ENCODE results near the gene XPO4.
"Not testable (repeated sequence)": the region's sequence is repeated elsewhere in the genome, so short reads cannot be mapped to it uniquely, and the experiment has no call there.

XPO4 gene

DNA sequence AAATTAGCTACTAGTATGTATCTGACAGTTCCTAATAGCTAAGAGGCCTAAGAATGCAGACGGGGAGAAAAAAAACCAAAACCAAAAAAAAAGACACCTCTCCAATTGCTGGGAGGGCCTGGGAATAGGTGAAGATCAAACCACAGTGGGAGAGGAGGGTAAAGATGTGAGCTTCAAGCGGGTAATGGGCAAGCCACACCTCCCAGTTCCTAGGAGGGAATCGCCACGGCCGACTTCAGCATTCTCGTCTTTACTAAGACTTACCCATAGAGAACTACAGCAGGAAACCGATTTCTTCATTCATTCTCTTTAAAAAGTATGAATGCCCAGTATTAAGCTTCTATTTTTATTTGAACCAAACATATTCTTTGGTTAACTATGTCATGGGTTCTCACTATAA lies 123.1 kb downstream of the XPO4 start:
- DNase-seq: no peak

DNA sequence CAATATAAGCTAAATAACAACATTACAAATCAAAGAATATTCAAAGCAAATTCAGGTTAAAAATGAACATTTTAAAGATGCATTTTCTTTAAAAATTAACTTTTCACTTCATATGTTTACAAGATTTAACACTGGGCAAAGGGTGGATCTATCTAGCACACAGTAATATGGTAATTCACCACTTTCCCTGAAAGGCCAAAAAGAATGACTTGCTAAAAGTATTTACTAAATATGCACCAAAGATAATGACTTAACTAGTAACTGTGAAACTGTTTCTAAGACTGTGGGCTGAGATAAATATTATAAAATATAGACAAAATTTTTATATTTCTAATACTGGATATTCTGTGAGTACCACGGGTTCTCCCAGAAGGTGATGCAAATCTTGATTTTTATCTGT lies 124.2 kb downstream of the XPO4 start:
- DNase-seq: no peak

- no peak for DNase-seq
Measured at GRCh38 chr13:20776751-20777150, 125.8 kb downstream of the XPO4 start.

DNA sequence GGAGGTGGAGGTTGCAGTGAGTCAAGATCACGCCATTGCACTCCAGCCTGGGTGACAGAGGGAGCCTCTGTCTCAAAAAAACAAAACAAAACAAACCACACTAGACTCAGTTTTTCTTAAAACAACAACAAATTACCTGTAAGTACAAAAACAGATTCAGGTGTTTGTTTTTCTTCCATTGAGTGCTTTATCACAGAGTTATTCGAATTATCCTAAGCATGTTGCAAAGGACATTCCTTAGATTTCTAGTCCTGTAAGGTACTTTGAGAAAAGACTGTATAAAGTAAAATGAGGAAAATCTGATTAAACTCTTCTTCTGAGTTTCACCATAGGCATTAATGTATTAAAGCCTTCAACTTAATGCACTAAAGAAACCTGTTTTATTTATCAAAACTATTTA lies 126.6 kb downstream of the XPO4 start:
- no peak for DNase-seq

GRCh38 chr13:20774746-20775145 lies 127.8 kb downstream of the XPO4 start:
- no peak for DNase-seq

- peak; percentile 95 for DNase-seq
Measured at GRCh38 chr13:20773194-20774080, 129.1 kb downstream of the XPO4 start, which contains the start of gene EEF1AKMT1. EEF1AKMT1 (minus strand) TSS chr13:20773961; CDS start chr13:20757598, 16,363 bp downstream.

- no peak for DNase-seq
Measured at GRCh38 chr13:20772401-20773131, 130.0 kb downstream of the XPO4 start.

GRCh38 chr13:20769834-20770233 lies 132.7 kb downstream of the XPO4 start:
- DNase-seq: no peak

GRCh38 chr13:20769091-20769490 lies 133.5 kb downstream of the XPO4 start:
- no peak for DNase-seq

DNA sequence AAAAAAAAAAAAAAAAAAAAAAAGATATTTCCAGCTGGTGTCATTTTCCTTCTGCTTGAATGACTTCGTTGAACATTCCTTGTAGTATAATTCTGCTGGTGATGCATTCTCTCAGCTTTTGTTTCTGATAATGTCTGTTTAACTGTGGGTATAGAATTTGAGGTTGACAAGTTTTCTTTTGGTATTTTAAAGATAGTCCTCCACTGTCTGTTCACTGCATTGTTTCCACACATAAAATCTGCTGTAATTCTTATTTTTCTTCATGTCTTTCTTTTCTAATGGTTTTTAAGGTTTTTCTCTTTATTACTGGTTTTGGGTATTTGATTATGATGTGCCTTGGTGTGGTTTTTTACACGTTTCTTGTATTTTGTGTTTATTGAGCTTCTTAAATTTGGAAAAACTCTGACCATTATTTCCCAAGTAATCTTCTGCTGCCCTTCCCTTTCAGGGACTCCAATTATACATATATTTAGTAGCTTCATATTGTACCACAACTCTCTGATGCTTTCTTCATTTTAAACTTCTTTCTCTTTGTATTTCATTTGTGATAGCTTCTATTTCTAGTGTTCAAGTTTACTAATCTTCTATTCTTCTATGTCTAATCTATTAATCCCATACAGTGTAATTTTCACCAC lies 135.1 kb downstream of the XPO4 start:
- DNase-seq: no peak

DNA sequence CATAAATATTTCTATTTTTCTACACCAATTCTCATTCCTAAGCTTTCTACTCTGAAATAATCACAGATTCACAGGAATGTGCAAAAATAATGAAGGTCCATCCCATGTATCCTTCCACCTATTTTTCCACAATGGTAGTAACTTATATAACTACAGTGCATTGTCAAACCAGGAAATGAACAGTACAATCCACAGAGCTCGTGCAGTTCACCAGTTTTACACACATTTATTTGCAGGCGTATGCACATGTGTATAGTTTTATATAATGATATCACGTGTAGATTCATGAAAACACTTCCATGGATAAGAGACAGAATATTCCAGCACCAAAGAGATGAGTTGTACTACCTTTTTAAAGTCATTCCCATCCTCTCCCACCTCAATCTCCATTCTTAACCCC lies 141.7 kb downstream of the XPO4 start:
- no peak for DNase-seq

DNA sequence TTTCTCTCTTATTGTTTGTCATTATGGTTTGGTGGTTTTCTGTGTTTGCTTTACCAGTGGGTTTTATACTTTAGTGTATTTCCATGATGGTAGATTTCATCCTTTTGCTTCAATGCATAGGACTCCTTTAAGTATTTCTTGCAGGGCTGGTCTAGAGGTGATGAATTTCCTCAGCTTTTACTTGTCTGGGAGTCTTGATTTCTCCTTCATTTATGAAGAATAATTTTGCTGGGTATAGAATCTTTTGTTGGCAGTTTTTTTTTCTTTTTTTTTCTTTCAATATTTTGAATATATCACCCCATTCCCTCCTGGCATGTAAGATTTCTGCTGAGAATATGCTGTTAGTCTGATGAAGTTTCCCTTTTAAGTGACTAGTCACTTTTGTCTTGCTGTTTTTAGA lies 148.5 kb downstream of the XPO4 start:
- no peak for DNase-seq

GRCh38 chr13:20749377-20749776 lies 153.2 kb downstream of the XPO4 start:
- DNase-seq: no peak

DNA sequence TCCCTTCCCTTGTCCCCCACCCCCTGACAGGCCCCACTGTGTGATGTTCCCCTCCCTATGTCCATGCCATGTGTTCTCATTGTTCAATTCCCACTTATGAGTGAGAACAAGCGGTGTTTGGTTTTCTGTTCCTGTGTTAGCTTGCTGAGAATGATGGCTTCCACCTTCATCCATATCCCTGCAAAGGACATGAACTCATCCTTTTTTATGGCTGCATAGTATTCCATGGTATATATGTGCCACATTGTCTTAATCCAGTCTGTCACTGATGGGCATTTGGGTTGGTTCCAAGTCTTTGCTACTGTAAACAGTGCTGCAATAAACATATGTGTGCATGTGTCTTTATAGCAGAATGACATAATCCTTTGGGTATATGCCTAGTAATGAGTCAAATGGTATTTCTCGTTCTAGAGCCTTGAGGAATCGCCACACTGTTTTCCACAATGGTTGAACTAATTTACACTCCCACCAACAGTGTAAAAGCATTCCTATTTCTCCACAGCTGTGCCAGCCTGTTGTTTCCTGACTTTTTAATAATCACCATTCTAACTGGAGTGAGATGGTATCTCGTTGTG lies 158.6 kb downstream of the XPO4 start:
- DNase-seq: not testable (repeated sequence)

GRCh38 chr13:20740021-20740420 lies 162.5 kb downstream of the XPO4 start:
- DNase-seq: no peak

DNA sequence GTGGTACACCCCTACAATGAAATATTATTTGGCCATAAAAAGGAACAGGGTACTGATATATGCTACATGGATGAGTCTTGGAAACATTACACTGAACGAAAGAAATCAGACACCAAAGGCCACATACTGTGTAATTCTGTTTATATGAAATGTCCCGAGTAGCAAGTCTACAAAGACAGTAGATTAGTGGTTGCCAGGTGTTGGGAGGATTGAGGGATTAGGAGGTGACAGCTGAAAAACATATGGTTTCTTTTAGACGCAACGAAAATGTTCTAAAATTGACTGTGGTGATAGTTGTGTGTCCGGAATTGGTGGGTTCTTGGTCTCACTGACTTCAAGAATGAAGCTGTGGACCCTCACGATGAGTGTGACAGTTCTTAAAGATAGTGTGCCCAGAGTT lies 163.9 kb downstream of the XPO4 start:
- no peak for DNase-seq

- DNase-seq: no peak
Measured at GRCh38 chr13:20729633-20730585, 172.6 kb downstream of the XPO4 start.

DNA sequence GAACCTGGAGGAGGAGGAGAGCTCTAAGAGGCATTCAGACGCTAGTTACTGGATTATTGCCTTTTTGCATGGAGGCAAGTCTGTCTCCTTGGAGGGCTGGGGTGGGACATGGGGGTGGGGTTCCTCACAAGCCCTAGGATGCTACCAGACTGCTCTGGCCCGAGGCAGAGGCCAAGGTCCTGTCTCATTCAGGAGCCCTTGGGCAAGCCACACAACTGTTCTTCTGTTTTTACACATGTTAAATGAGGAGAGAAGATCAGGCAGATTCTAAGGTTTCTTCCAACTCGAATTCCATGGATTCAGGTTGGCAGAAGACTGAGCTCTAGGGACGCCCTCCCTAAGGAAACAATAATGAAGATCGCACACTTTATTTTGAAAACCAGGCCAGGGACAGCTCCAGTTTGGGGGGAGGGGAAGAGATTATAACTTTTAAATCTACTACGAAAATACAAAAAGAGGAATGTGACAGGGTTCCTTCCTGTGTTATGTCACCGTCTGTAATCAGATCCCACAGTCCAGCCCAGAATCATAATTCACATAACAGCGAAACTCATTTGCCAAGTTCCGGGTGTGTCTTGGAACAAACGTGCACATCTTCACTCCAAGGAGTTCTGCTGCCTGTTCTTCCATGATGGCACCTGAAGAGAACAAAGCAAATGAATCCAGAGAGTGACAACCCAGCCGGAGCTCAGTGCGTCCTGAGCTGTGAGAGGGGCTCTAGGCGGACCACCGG lies 173.8 kb downstream of the XPO4 start:
- DNase-seq: no peak

- no peak for DNase-seq
Measured at GRCh38 chr13:20727856-20728255, 174.7 kb downstream of the XPO4 start.
